ENCODE data around the gene PPP1R3E.

The PPP1R3E gene

GRCh38 chr14:23307146-23307530 is 4.5 kb upstream of the PPP1R3E start:
- Histone ChIP-seq H2AFZ (ENCODE audit: low read depth) (no peak overlapping the region; the same call in 1 of the 2 replicates), H3K36me3 (ENCODE audit: insufficient read depth) (no peaks in the 10 kb centered on the region), H3K4me2 (0 out of 2 replicates have a peak overlapping the region, but pooled peaks have one; percentile 25), H3K9ac (no peak overlapping the region), H3K79me2 (ENCODE audit: insufficient read depth, low read depth) (no peaks in the 10 kb centered on the region), H4K20me1 (ENCODE audit: insufficient read depth) (no peaks in the 10 kb centered on the region), H3K27ac (no peak overlapping the region), H3K4me3 (IDR thresholded peaks at IDR 0.05; ENCODE audit: insufficient read depth, low read depth, low read length) (no peak overlapping the region), H3K27me3 (ENCODE audit: insufficient read depth, low read depth) (no peaks in the 10 kb centered on the region), H3K4me1 (ENCODE audit: low read depth, poor library complexity, severe bottlenecking) (no peaks in the 10 kb centered on the region)
- no peak for TF ChIP-seq CTCF (conservative IDR thresholded peaks at IDR 0.05; ENCODE audit: low read depth, low read length)

GRCh38 chr14:23306412-23307145 is 3.9 kb upstream of the PPP1R3E start, which contains the start of gene BCL2L2:
BCL2L2 (plus strand) TSS chr14:23306833; CDS start chr14:23307768, 935 bp downstream.
- no peaks in the 10 kb centered on the region for H3K4me1 ChIP-seq (ENCODE audit: low read depth, poor library complexity, severe bottlenecking)

GRCh38 chr14:23301969-23302289 is 730 bp downstream of the PPP1R3E start:
- H4K20me1 ChIP-seq (ENCODE audit: insufficient read depth) = no peaks in the 10 kb centered on the region
- H3K4me1 ChIP-seq (ENCODE audit: low read depth, poor library complexity, severe bottlenecking) = peaks cover 15% of the 10 kb centered on the region
- peak overlapping the region; percentile 69 for H2AFZ ChIP-seq (ENCODE audit: low read depth)
- H3K9ac ChIP-seq = peak overlapping the region; percentile 78
- H3K79me2 ChIP-seq (ENCODE audit: insufficient read depth, low read depth) = 0 out of 2 replicates have a peak, but pooled peaks cover 5% of the 10 kb centered on the region
- H3K4me3 ChIP-seq (IDR thresholded peaks at IDR 0.05; ENCODE audit: insufficient read depth, low read depth, low read length) = no peak overlapping the region
- no peaks in the 10 kb centered on the region for H3K36me3 ChIP-seq (ENCODE audit: insufficient read depth)
- peak overlapping the region; percentile 76 for H3K27ac ChIP-seq
- no peak for TF ChIP-seq CTCF (conservative IDR thresholded peaks at IDR 0.05; ENCODE audit: low read depth, low read length)
- peak overlapping the region; percentile 81 for H3K4me2 ChIP-seq
- H3K27me3 ChIP-seq (ENCODE audit: insufficient read depth, low read depth) = no peaks in the 10 kb centered on the region

More at GRCh38 chr14:23306412-23307145, 3.9 kb upstream of the PPP1R3E start, which contains the start of gene BCL2L2:
- Histone ChIP-seq H3K27ac (no peak within 1 kb of the TSS), H2AFZ (ENCODE audit: low read depth) (no peak within 1 kb of the TSS; the same call in 1 of the 2 replicates), H3K9ac (peak within 1 kb of the TSS; percentile 35; the same call in 1 of the 2 replicates), H3K36me3 (ENCODE audit: insufficient read depth) (no peaks in the 10 kb centered on the region), H3K4me2 (0 out of 2 replicates have a peak within 1 kb of the TSS, but pooled peaks have one; percentile 25), H3K27me3 (ENCODE audit: insufficient read depth, low read depth) (no peaks in the 10 kb centered on the region), H3K79me2 (ENCODE audit: insufficient read depth, low read depth) (no peaks in the 10 kb centered on the region), H4K20me1 (ENCODE audit: insufficient read depth) (no peaks in the 10 kb centered on the region), H3K4me3 (IDR thresholded peaks at IDR 0.05; ENCODE audit: insufficient read depth, low read depth, low read length) (no peak within 1 kb of the TSS)
- no peak for TF ChIP-seq CTCF (conservative IDR thresholded peaks at IDR 0.05; ENCODE audit: low read depth, low read length)

GRCh38 chr14:23301288-23301968 is 1.2 kb downstream of the PPP1R3E start:
- peak overlapping the region; percentile 76 for H3K27ac ChIP-seq
- no peak overlapping the region for H3K4me2 ChIP-seq
- 0 out of 2 replicates have a peak, but pooled peaks cover 5% of the 10 kb centered on the region for H3K79me2 ChIP-seq (ENCODE audit: insufficient read depth, low read depth)
- no peaks in the 10 kb centered on the region for H3K27me3 ChIP-seq (ENCODE audit: insufficient read depth, low read depth)
- H3K4me1 ChIP-seq (ENCODE audit: low read depth, poor library complexity, severe bottlenecking) = peaks cover 15% of the 10 kb centered on the region
- H3K4me3 ChIP-seq (IDR thresholded peaks at IDR 0.05; ENCODE audit: insufficient read depth, low read depth, low read length) = no peak overlapping the region
- H4K20me1 ChIP-seq (ENCODE audit: insufficient read depth) = no peaks in the 10 kb centered on the region
- H3K9ac ChIP-seq = peak overlapping the region; percentile 78; the same call in 1 of the 2 replicates
- no peak; the same call in 1 of the 2 replicates for TF ChIP-seq CTCF (conservative IDR thresholded peaks at IDR 0.05; ENCODE audit: low read depth, low read length)
- H3K36me3 ChIP-seq (ENCODE audit: insufficient read depth) = no peaks in the 10 kb centered on the region
- H2AFZ ChIP-seq (ENCODE audit: low read depth) = peak overlapping the region; percentile 69; the same call in 1 of the 2 replicates

Data from KMS-11 (cell line).